ENCODE data around the gene SNX8.

SNX8 gene

DNA sequence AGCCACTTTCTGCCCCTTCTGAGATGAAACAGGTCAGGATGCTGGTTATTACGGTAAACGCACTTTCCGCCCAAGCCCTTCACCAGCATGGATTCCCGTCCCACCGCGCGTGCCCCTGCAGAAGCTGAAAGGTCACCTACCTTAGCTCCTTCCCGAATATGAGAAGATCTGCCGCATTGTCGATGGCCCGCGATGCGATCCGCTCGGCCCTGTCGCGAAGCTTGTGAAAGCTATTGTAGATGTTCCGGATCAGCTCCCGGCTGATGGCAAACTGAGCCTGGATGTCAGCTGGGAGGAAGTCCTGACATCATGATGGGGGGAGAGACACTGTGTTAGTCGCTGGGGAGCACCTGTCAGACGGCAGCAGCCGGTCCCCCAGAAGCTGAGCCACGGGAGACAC, 50.1 kb downstream of the SNX8 start:
- no peak for DNase-seq (ENCODE audit: low read depth, low spot score)

DNA sequence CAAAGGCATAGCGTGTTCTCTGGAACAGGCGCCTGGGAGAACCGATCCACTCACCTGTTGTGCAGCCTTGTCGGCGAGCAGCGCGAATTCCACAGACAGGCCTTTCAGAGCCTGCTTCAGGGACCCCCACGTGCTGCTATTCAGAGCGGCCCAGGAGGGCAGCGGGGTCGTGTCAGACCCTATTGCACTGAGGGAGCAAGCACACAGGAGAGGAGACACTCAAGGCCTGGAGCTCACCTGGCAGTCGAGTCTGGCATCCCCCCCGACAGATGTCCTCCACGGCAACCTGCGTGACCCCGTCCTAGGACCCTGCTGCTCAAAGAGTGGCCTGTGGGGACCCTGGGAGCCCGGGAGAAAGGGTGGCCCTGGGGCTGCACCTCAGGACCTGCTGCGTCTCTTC, 51.1 kb downstream of the SNX8 start:
- no peak for DNase-seq (ENCODE audit: low read depth, low spot score)

DNA sequence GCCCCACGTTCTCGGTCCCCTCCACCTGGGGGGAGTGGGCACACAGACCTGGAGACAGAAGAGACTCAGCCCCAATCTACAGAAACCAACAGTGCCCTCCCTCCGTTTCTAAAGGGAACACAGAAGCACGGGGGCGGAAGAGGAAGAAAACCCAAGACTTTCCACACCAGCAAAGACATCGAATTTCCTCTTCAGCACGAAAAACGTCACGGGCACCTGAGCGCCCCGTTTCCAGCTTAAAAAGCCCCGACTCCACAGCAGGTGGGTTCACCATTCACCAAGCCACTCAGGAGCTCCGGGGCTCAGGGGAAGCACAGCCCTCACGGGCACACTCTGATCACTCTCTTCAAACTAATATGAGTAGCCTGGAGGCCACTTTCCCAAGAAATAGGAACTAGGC, 52.6 kb downstream of the SNX8 start:
- DNase-seq (ENCODE audit: low read depth, low spot score), result no peak

DNA sequence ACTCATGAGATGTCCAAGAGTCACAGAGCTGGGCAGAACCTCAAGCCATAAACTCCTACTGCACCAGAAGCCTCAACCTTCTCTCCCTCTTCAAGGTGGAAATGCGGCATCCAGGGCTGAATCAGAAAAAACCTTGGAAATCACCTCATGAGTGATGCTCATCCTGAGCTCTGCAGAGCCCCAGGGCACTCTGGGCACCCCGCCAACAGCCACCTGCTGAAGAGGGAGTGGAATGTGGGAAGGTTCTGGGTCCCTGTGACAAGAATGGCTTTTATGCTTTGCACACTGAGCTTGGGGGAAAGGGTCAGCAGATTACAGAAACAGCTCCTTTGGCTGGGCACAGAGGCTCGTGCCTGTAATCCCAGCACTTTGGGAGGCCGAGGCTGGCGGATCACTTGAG, 53.4 kb downstream of the SNX8 start:
- no peak for DNase-seq (ENCODE audit: low read depth, low spot score)

DNA sequence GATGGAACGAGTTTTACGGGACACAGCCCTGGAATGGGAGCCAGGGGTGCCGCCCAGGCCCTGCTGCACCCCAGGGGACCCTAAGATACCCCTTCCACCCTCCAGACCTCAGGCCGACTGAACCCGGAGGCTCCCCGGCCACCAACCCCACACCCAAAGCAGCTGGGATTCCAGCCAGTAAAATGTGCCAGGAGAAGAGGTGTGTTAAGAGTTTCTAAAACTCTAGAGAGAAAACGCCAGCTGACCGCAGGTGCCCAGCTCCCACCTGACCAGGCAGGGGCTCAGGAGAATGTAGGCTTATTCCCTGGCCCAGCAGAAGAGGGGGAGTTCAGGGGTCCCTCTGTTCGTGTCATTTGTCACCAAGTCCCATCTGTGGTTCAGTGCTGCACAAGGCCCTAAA, 54.8 kb downstream of the SNX8 start:
- no peak for DNase-seq (ENCODE audit: low read depth, low spot score)

DNA sequence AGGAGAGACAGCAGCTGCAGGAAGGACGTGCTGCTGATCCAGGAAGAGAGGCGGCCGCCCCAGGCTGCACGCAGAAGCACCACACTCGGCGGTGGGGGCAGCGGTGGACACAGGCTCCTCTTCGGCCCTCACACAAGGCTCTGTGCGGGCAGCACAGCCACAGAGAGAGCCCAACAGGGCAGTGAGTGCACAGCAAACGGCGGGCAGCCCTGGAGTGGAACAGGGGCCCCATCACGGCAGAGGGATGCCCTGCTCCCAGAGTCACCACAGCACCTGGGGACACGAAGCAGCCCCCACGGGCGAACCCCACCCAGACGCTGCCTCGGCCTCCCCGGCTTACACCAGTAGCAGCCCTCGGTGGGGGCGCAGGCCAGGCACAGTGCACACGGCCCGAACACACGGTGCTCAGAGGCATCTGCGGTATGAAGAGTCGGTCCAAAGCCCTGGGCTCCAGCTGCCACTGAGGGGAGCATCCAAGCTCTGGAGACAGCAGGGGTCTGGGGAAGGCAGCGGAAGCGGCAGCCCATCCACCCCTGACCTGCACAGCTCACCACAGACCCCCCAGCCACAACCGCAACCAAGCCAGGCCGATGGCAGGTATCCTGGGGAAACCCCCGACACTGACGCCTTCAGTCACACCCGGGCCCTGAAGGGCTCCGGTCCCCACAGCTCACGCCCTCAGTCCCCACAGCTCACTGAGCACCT, 55.4 kb downstream of the SNX8 start:
- DNase-seq (ENCODE audit: low read depth, low spot score), result no peak

DNA sequence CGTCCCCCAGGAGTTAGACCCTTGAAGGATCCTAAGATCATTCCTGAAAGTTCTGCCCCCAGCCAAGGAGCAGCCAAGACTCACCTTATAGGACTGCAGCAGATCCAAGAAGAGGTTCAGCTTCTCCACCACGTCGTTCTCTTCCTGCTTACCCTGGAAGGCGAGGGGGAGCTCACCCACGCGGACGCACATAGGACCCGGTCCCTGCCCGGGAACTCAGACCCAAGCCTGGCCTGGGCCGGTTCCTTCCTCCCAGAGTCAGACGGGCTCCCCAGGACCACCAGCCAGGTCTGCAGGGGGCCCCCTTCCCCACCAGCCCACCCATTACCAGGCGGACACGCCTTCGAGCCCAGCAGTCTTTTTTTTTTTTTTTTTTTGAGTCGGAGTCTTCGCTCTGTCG, 56.6 kb downstream of the SNX8 start:
- no peak for DNase-seq (ENCODE audit: low read depth, low spot score)

DNA sequence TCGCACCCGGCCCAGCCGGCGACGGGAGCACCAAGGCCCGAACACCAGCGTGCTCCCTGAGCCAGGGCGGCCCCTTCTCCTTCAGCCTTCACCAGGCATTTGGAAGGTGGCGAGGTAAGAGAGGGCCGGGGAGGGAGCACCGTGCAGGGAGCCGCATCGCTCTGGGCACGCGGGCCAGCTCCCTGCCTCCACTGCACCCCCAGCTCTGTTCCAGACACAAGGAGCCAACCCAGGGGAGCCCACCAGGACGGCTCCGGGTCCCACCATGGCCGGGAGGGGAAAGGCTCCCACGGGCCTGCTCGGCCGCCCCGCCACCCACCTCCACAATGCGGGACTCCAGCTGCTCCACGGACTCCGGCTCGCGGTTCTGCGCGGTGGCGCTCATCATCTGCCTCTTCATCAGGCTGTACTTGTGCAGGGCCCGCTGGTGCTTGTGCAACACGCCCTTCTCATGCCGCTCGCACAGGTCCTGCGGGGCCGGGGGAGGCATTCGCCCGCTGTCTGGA, 57.1 kb downstream of the SNX8 start:
- DNase-seq (ENCODE audit: low read depth, low spot score), result no peak

DNA sequence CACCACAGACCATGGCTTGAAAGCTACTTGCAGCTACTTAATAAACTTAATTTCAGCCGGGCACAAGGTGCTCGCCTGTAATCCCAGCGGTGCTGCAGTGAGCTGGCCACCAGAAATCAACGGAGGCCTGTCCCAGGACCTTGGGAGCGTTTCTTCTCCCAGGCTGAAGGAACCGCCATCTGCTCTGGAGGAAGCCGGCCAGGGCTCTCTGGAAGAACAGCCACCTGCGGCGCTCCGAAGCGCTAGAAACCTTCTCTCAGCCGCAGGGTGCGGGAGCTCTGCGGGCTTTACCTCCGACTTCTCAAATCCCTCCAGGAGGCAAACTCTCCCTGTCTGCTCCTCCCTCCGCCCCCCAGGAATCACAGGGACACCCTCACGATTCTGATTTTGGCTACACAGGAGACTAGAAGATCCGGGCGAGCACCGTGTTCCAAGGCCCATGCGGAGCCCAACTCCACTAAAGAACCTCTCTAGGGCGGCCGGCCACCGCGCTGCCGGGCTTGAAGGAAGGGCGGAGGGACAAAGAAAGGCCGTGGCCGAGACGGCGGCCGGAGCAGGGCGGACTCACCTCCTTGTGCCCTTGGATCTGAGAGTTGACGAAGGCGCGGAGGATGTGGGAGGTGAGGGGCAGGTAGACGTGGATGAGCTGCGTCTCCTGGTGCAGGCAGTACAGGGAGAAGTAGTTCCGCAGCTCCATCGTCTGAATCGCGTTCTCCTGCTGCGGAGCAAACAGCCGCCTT, 57.8 kb downstream of the SNX8 start:
- DNase-seq (ENCODE audit: low read depth, low spot score), result no peak

DNA sequence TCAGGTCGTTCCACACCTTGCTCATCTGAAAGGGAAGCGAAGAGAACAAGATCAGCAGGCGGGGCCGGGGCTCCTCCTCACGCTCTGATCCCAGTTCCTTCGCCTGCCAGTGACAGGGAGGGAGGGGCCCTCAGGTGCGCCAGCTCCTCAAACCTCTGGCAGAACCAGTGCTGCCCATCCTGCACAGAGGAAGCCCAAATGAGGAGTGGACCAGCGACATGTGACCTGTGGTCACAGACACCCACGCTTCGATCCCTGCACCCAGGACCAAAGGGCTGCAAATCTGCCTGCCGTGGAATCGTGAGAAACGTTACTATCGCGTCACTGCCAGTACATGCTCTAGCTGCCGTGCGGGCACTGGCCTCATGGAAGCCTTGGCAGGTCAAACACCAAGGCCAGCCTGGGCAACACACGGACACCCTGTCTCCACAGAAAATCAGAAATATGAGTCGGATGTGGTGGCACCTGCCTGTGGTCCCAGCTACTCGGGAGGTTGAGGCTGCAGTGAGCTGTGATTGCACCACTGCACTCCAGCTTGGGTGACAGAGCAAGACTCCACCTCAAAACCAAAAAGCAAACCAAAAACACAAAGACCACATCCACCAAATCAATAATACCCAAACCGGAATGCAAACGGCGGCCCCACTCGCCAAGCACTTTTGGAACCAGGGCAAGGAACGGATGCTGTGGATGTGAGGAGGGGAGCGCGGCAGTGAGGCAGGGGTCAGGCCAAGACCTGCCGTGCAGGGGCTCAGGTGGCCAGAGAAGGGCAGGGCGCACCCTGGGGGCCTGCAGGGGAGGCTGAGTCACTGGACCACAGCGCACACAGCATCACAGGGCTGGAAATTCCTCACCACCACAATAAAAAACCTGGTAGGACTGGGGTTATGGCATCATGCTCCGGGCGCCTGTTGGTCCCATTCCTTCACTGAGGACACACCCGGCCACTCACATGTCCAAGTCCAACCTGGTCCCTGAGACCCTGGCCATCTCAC, 58.8 kb downstream of the SNX8 start:
- no peak for DNase-seq (ENCODE audit: low read depth, low spot score)

DNA sequence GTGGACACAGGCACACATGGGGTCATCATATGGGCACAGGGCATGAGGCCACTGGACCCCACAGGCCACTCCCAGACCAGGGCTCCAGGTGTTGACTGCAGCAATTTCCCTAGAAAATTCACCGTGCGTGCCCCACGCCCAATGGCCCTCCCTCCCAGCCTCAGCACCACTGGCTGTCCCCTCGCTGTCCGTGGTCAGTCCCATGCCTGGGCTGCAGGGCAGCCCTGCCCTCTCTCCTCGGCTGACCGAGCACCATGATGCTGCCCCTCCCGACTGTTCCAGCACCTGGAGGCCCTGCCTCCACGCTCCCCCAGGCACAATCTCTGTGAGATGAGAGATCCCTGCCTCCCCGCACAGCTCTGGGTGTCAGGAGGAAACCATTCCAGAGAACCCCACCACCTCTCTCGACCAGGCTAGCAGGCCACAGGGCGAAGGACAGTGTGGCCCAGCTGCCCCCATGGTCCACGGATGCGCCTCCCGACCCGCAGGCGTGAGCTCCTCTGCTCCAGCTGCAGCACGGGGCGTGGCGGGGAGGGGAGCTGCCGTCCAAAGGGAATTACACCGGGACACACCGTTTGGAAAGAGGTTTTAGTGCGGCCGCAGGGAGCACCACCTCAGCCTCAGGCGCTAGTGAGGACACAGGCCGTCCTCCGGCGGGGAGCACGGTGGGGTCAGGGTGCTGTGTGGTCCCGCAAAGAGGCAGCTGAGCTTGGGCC, 59.7 kb downstream of the SNX8 start:
- DNase-seq (ENCODE audit: low read depth, low spot score), result no peak

DNA sequence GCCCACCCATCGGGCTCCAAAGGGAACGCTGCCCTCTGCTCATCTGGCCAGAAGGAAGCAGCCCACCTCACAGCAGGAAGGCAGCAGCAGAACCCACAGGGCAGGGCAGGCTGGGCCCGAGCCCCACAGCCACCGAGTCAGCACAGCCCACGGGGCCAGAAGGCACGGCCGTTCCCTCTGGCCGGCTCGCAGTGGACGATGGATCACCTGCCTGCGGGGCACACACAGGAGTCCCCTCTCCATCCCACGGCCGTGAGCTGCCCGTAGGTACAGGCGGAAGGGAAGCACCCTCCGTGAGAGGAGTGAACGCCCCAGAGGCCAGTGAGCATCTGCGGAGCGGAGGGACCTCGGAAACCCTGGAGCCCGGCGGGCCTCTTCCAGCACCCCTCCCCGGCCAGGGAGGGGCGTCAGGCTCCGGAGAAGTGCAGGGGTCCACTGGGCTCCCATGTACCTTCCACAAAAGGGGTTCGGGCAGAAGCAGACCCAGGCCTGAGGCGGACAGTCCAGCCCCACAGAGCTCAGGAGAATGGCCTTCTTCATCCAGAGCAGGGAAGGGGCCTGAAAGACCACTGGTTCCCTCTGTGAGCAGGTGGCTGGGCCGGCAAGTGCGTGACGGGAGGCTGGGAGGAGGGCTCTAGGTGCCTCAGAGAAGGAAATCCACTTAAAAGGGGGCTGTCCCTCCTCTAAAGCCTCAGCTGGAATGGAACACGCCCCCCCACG, 60.6 kb downstream of the SNX8 start:
- no peak for DNase-seq (ENCODE audit: low read depth, low spot score)

DNA sequence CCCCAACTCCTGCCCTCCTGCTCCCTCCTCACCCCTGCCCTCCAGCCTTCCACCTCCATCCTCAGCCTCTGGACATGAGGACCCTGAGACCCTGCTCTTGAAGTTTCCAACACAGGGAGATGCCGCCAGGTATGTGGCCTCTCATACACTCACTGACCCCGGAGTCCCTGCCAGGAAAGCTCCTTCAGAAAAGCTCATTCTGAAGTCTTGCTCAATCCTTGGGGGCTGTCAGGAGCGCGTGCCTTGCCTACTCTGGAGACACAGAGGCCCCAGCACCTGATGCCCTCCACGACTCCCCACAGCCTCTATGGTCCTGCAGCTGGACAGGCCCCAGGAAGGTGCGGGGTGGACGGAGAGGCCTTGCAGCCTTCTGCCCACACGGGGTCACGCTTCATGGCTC, 61.2 kb downstream of the SNX8 start:
- no peak for DNase-seq (ENCODE audit: low read depth, low spot score)

DNA sequence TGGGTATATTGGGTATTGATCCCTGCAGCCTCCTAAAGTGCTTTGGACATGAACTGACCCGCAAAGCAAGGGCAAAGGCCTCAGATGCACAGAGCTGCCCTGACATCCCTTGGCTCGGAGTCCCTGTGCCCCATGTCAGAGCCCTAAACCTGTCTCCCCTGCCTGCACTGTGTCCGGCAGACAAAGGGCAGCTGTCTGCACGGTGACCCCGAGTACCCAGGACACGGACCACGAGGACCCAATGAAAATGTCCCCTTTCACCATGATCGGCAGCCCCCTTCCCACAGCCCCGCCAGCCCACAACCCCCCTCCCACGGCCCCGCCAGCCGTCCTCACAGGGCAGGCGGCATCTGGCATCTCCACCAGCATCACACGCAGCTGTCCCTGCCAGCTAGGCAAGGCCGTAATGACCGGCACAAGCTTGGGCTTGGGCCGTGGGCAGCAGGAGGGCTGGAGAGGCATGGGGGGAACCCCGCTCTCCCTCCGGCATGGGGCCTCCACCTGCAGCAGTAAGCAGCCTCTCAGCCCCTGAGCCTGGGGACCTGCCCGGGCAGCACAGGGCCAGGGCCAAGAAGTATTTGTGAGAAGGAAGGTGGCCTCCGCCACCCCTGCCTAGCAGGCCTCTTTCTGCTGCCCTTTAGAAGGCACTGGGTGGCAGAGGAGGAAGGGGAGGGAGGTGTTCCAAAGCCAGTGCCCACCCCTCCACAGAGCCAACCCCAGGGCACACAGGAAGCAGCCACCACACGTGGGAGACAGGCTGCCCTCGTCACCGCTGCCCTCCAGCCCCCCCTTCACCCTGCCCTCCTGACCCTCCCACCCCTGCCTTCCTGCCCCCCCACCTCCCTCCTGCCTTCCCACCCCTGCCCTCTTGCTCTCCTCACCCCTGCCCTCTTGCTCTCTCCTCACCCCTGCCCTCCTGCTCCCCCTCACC, 62.1 kb downstream of the SNX8 start:
- DNase-seq (ENCODE audit: low read depth, low spot score), result no peak

DNA sequence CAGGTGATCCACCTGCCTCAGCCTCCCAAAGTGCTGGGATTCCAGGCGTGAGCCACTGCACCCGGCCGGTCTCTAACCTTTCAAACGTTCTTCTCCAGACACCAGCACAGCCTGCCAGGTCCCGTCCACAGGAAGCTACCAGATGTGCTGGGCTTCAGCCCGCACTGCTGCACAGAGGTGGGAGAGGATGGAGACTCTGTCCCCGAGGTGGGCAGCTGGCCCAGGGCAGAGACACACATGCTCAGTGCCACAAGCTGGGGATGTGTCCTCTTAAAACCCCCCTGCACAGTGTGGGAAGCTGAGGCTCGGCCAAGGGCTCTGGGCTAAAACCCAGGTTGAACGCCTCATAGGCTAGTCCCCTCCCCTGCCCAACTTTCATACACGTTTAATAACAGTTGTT, 62.9 kb downstream of the SNX8 start:
- no peak for DNase-seq (ENCODE audit: low read depth, low spot score)

DNA sequence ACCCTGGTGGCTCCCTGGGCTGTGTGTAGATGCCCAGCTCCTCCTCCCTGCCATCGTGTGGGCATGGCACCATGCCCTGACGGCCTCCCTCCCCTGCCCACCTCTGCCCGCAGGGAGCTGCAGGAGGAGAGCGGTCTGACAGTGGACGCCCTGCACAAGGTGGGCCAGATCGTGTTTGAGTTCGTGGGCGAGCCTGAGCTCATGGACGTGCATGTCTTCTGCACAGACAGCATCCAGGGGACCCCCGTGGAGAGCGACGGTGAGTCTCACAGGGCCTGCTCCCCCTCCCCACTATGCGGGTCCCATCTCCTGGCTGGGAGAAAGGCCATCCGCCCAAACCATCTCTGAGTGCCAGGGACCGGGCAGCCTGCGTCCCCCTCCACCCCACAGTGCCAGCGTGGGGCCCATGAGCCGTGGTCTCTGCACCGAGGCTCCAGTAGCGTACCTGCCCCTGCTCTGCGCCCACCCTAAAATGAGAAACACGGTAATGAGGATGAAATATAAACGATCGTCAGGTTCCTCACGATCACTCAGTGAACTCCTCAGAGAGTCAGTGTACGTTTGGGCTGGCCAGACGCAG, 64.4 kb downstream of the SNX8 start:
- DNase-seq (ENCODE audit: low read depth, low spot score), result no peak

DNA sequence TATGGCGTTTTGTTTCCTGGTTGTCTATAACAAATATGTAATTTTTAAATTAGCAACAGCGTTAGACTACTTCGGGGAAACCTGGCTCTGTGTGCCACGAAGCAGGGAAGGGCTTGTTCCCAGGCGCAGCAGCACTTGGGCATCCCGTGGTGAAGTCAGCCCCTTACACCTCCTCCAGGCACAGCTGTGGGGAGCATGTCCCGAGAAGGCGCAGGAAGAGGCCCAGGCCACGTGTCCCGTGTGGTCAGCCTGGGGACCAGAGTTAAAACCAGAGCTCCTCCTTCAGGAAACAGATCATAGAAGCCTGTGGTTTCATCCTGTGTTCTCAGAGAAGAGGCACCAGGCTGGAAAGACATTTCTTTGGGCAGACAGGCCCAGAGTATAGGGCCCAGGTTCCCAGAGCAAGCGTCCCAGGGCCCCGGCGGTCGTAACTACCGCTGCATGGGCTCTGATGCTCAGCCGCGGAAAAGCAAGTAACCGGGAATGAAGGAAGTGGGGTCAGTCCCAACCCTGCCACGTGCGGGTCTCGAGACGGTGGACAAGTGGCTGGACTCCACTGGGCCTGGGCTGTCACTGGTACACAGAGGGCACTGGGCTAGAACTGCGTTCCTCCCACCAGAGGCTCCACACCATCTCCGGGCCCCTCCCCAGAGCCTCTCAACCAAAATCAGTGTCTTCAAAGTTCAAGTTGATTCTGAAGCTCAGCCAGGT, 65.1 kb downstream of the SNX8 start:
- no peak for DNase-seq (ENCODE audit: low read depth, low spot score)

DNA sequence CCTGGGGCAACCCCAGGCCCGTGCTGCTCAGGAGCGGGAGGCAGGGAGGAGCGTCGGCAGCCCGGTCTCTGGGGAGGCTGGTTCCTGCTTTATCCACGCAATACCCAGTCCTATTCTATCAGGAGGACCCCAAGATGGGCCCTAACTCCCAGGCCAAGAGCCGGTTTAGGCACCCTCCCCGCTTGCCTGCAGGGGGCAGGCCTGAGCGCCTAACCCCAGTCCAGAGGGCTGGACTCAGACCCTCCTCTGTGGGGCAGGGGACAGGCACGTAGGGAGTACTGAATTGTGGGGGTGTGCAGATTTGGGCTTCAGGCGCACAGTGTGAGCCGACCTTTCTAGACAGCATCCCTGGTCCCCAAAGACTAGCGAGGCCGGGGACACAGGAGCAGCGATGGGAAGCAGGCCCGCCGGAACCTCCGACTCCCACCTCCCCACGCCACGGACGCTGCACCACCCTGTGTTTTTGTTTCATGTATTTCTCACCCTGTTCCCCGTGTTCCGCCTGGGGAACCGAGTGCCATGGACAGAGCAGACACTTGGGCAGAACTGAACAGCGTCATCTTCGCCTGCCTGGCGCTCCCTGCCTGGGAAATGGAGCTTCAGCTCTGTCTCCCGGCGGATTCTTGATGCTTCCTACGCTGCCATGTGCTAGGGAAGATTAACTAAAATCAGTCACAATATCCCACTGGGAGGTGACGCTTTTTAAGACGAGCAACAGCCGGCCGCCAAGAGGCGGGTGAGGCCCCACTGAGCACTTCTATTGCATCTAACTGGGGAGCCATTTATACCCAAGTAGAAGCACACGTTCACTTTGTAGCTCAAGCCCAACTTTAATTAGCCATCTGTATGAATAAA, 66.9 kb downstream of the SNX8 start:
- DNase-seq (ENCODE audit: low read depth, low spot score), result peak; percentile 74

Measured in ELF-1 (cell line).